DND-41 (cell line): ENCODE measurements around the gene PRPF40B.

Source experiments
- CTCF ChIP-seq: IDR thresholded peaks from 2 replicates; pipeline ENCODE4 v1.5.1; 2012; ENCODE audit warnings: borderline replicate concordance, low read length, moderate library complexity, mild to moderate bottlenecking; ENCODE audit not compliant: poor library complexity, severe bottlenecking; ENCODE audit errors: extremely low read depth
- EZH2 ChIP-seq: IDR thresholded peaks from 3 replicates; pipeline ENCODE4 v1.6.1; 2012; ENCODE audit warnings: borderline replicate concordance, low read depth, mild to moderate bottlenecking, moderate library complexity, low read length, inconsistent platforms; ENCODE audit not compliant: severe bottlenecking

- TF ChIP-seq CTCF (no peak), EZH2 (no peak)
These were observed 32.4 kb downstream of the PRPF40B start for GRCh38 chr12:49655595-49656236.
